SU-DHL-6 (cell line): ENCODE results near the gene GRM1.

ENCODE experiments used
- H2AFZ ChIP-seq: fragments of 200-600 bp; sonication (generic); 2 replicates; pipeline ENCODE4 v1.6.1; 2014; ENCODE audit warnings: low read depth, mild to moderate bottlenecking, moderate library complexity, mixed read lengths, antibody characterized with exemption, low read length; ENCODE audit not compliant: severe bottlenecking
- H3F3A ChIP-seq: fragments of 200-600 bp; shearing (Covaris generic); 2 replicates; pipeline ENCODE4 v1.6.0; 2016; ENCODE audit warnings: antibody characterized with exemption, mild to moderate bottlenecking; ENCODE audit not compliant: insufficient read depth
- H3K27ac ChIP-seq: fragments of 200-600 bp; sonication (generic); 2 replicates; pipeline ENCODE4 v1.5.1; 2016; ENCODE audit warnings: low read depth, mild to moderate bottlenecking, low read length, moderate library complexity, mixed read lengths
- H3K27me3 ChIP-seq: fragments of 200-600 bp; sonication (generic), shearing (Covaris generic); 2 replicates; pipeline ENCODE4 v1.6.0; 2014; ENCODE audit warnings: mild to moderate bottlenecking, low read length
- H3K36me3 ChIP-seq: fragments of 200-600 bp; sonication (generic); 2 replicates; pipeline ENCODE4 v1.6.1; 2014; ENCODE audit warnings: mild to moderate bottlenecking, low read length, mixed read lengths
- H3K4me2 ChIP-seq: fragments of 300-600, 200-600 bp; shearing (Covaris generic), sonication (generic); 2 replicates; pipeline ENCODE4 v1.6.0; 2014; ENCODE audit warnings: low read length, low read depth, mild to moderate bottlenecking; ENCODE audit not compliant: poor library complexity, severe bottlenecking
- H3K4me3 ChIP-seq: fragments of 200-600 bp; sonication (generic); 2 replicates; pipeline ENCODE4 v1.5.1; 2014; ENCODE audit warnings: antibody characterized with exemption, low read length, mild to moderate bottlenecking, mixed read lengths; ENCODE audit not compliant: insufficient read depth, poor library complexity, severe bottlenecking
- H3K79me2 ChIP-seq: fragments of 200-600 bp; sonication (generic); 2 replicates; pipeline ENCODE4 v1.6.1; 2014; ENCODE audit warnings: mild to moderate bottlenecking, low read length, moderate library complexity; ENCODE audit not compliant: insufficient read depth
- H3K9ac ChIP-seq: fragments of 200-600 bp; sonication (generic); 2 replicates; pipeline ENCODE4 v1.7.0; 2014; ENCODE audit warnings: mild to moderate bottlenecking, low read length
- H3K9me2 ChIP-seq: fragments of 200-600 bp; sonication (generic); replicated peaks from 2 replicates; pipeline ENCODE4 v1.6.1; 2014; ENCODE audit warnings: low read length; ENCODE audit not compliant: insufficient read depth
- H3K9me3 ChIP-seq: fragments of 200-600 bp; sonication (generic); 2 replicates; pipeline ENCODE4 v1.6.1; 2014; ENCODE audit warnings: low read length, mixed read lengths; ENCODE audit not compliant: insufficient read depth
- H4K20me1 ChIP-seq: fragments of 200-600 bp; sonication (generic); 2 replicates; pipeline ENCODE4 v1.6.1; 2014; ENCODE audit warnings: low read depth, mild to moderate bottlenecking, antibody characterized with exemption, low read length, moderate library complexity, mixed read lengths
- EZH2phosphoT487 ChIP-seq: fragments of 200-600 bp; sonication (generic), shearing (Covaris generic); conservative IDR thresholded peaks from 2 replicates; pipeline ENCODE4 v1.6.1; 2018; ENCODE audit warnings: mild to moderate bottlenecking, antibody characterized with exemption, low read length, moderate library complexity, mixed read lengths
- TF ChIP-seq, protein P1 (sequence below): fragments of 200-600 bp; sonication (generic); IDR thresholded peaks from one replicate; pipeline ENCODE4 v1.5.1; 2017; ENCODE audit warnings: antibody characterized with exemption, mild to moderate bottlenecking, low read length, moderate library complexity; ENCODE audit not compliant: insufficient read depth, poor library complexity, severe bottlenecking

GRM1 gene

GRCh38 chr6:146169872-146170271, 141.0 kb downstream of the GRM1 start:
- Histone ChIP-seq H3K4me2 (no peak overlapping the region), H3K27ac (no peak overlapping the region), H3K9ac (no peak overlapping the region)

GRCh38 chr6:146177785-146178184, 148.9 kb downstream of the GRM1 start:
- Histone ChIP-seq H3K36me3 (no peaks in the 10 kb centered on the region), H3K27me3 (no peaks in the 10 kb centered on the region), H3K4me2 (no peak overlapping the region), H4K20me1 (no peaks in the 10 kb centered on the region), H3K27ac (no peak overlapping the region), H3K4me3 (no peak overlapping the region), H3K9ac (no peak overlapping the region), H2AFZ (no peak overlapping the region), H3K79me2 (no peaks in the 10 kb centered on the region), H3K9me3 (no peaks in the 10 kb centered on the region), H3K9me2 (no peaks in the 10 kb centered on the region), H3F3A (no peaks in the 10 kb centered on the region)
- no peak for TF ChIP-seq EZH2phosphoT487
- TF ChIP-seq, protein P1, sequence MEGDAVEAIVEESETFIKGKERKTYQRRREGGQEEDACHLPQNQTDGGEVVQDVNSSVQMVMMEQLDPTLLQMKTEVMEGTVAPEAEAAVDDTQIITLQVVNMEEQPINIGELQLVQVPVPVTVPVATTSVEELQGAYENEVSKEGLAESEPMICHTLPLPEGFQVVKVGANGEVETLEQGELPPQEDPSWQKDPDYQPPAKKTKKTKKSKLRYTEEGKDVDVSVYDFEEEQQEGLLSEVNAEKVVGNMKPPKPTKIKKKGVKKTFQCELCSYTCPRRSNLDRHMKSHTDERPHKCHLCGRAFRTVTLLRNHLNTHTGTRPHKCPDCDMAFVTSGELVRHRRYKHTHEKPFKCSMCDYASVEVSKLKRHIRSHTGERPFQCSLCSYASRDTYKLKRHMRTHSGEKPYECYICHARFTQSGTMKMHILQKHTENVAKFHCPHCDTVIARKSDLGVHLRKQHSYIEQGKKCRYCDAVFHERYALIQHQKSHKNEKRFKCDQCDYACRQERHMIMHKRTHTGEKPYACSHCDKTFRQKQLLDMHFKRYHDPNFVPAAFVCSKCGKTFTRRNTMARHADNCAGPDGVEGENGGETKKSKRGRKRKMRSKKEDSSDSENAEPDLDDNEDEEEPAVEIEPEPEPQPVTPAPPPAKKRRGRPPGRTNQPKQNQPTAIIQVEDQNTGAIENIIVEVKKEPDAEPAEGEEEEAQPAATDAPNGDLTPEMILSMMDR = no peak

More at GRCh38 chr6:146169872-146170271, 141.0 kb downstream of the GRM1 start:
- Histone ChIP-seq H3F3A (no peaks in the 10 kb centered on the region), H3K9me2 (no peaks in the 10 kb centered on the region), H4K20me1 (no peaks in the 10 kb centered on the region), H2AFZ (no peak overlapping the region), H3K79me2 (no peaks in the 10 kb centered on the region), H3K36me3 (no peaks in the 10 kb centered on the region), H3K9me3 (no peaks in the 10 kb centered on the region), H3K4me3 (no peak overlapping the region), H3K27me3 (no peaks in the 10 kb centered on the region)
- TF ChIP-seq EZH2phosphoT487 = no peak
- TF ChIP-seq, protein P1 = no peak

DNA sequence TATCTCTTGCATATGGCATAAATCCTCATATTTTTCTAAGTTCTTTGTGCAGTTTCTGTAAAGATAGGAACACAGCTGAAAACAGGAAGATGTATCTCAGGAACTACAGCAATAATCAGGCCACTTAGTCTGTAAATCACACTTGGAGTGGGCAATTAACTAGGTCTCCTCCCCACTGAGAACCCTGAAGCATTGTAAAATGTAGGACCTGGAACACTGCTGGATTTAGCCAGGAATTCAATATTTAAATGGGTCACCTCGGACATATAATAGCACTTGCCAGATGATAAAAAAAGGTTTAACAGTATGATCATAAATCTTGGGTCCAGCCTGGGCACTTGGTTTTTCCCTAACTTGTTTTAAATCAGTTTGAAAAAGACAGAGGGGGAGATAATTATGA, 155.0 kb downstream of the GRM1 start:
- Histone ChIP-seq H3K4me3 (no peak overlapping the region), H2AFZ (no peak overlapping the region), H3K9ac (no peak overlapping the region), H3K27ac (no peak overlapping the region), H3K27me3 (no peaks in the 10 kb centered on the region), H3K36me3 (no peaks in the 10 kb centered on the region), H3K9me2 (no peaks in the 10 kb centered on the region), H3F3A (no peaks in the 10 kb centered on the region), H3K9me3 (no peaks in the 10 kb centered on the region), H3K4me2 (no peak overlapping the region), H3K79me2 (no peaks in the 10 kb centered on the region), H4K20me1 (no peaks in the 10 kb centered on the region)
- TF ChIP-seq, protein P1 = no peak
- TF ChIP-seq EZH2phosphoT487 = no peak
